H4 (cell line): ENCODE results near the gene LRP3. TPM values are rescaled to one million over a fixed set of nuclear protein-coding genes. Genes with fewer than 3 reads are reported as not detected.
A peak's percentile ranks its signal among the peaks of the same experiment; 100 is the strongest.
"Not testable (repeated sequence)": the region's sequence is repeated elsewhere in the genome, so short reads cannot be mapped to it uniquely, and the experiment has no call there.

Experiments
- DNase-seq: peaks from one replicate; pipeline ENCODE4 v3.0.0-alpha.2; 2015; ENCODE audit warnings: low spot score
- total RNA-seq: library from RNA; depleted of rRNA; stranded (reverse); fragments of >200 nt; shearing (Covaris generic); gene quantifications from 2 replicates; pipeline ENCODE4 v1.2.3, GENCODE V29; 2014

LRP3 gene
- total RNA-seq, 1 experiment from 2014 or later, result 11.7 TPM

DNA sequence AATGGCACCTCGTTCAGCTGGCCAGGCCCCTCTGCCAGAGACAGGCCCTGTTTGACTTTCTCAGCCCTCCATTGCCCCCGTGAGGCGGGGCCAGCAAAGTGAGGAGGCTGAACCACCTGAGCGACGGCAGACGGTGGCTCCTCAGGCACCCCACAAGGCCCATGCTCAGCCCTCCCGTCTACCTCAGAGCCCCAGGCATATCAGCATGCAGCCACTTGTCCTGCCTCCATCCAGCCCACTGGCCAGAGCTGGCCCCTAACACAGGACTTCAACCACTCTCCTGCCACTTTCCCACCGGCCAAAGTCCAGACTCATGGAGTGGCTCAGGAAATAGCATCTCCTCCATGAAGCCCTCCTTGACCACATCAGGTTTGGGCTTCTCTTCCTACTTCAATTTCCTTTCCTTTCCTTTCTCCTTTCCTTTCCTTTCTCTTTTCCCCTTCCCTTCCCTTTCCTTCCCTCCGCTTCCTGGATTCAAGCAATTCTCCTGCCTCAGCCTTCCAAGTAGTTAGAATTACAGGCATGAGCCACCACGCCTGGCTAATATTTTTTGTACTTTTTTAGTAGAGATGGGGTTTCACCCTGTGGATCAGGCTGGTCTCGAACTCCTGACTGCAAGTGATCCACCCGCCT is 22.2 kb downstream of the LRP3 start:
- DNase-seq, result no peak

DNA sequence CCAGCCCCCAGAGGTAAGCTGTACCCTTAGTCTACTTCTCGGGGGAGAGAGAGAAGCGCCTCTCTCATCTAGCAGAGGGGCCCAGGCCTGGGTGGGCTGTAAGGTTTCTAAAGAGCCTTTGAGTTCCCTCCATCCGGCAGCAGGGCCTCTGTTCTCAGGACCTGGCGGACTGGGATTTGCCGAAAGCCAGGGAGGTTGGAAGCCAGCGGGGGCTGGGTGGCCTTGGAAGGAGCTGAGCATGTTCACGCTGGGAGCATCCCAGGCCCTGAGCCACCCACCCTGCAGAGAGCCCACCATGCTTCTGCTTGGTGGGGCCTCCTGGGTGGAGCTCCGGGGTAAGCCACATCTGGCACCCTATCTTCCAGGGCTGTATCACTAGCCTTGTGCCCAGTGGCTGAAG is 23.8 kb downstream of the LRP3 start:
- no peak for DNase-seq

DNA sequence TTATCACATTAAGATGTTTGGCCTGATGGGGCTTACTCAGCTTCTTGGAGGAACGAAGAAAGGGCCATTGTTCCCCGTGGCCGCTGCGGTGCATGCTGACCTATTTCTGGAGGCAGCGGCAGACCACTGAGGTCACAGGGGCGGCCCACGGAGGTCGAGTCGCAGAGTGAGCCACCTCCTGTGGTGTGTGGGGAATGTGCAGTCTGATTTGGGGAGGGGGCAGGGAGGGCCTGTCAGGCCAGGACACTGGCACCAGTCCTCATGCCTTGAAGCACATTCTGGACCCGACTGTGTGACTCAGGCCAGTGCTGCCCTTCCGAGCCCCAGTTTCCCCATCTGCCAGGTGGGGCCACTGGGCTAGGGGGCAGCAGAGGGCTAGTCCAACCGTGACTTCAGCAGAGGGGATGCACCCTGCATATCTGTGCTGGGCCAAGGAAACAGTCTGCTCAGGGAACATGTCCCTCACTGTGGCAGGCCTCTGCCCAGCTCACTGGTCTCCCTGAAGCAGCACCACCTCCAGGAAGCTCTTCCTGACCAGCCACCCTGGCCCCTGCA is 25.2 kb downstream of the LRP3 start:
- no peak for DNase-seq

DNA sequence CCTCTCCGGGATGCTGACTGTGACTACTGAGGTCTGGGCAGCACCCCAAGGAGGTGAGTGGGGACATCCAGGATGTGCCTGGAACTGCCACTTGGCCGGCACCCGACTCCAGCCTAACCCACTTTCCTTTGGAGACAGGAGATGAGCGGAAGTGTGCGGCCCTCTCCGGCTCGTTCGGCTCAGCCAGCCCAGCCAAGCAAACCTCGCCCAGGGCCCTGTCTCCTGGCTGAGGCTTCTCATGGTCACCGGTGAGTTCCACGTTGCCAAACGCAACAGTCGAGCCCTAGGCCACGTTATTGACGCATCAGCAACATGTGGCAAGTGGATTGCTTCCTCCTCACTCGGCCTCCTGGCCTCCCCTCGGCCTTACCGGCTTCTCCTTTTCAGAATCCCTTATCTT is 26.0 kb downstream of the LRP3 start:
- no peak for DNase-seq

DNA sequence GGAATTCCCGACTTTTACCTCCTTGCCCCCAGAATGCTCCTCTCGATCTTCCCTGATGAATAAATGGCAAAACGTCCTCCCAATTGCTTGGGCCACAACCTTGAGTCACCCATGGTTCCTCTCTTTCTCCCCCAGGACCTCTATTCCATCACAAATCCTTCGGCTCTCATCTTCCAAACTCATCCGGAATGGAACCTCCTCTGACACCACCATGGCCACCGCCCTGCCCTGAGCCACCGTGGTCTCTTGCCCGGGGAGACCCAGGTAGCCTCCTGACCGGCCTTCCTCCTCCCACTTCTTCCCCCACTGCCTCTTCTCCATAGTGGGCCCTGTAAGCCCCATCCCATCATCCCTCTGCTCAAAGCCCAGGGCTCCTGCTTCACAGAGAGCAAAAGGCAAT is 26.6 kb downstream of the LRP3 start:
- DNase-seq, result no peak

DNA sequence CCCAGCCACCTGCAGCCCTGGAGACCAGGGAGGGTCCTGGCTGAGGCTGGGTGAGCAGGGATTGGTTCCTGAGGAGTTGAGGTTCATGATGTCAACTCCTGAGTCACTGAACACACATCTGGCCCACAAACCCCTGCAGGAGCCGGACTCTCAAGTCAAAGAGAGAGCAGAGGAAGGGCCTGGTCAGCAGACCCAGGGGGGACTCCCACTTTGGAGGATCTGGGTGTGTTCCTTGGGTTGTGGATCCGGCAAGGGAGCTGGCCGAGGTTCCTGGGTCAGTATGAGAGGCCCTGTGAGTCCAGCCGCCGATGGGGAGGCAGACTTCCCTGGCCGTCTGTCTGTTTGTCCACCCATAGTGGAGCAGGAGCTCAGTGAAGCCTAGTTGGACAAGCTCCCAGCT is 27.5 kb downstream of the LRP3 start:
- no peak for DNase-seq

GRCh38 chr19:33222255-33222654 is 28.1 kb downstream of the LRP3 start:
- DNase-seq, result not testable (repeated sequence)

- DNase-seq, result no peak
Measured at GRCh38 chr19:33224694-33225457, 30.7 kb downstream of the LRP3 start.

- DNase-seq, result no peak
Measured at GRCh38 chr19:33225458-33225926, 31.4 kb downstream of the LRP3 start, which contains the start of gene SLC7A10. SLC7A10 (minus strand) TSS chr19:33225850; CDS start chr19:33225703, 147 bp downstream.

DNA sequence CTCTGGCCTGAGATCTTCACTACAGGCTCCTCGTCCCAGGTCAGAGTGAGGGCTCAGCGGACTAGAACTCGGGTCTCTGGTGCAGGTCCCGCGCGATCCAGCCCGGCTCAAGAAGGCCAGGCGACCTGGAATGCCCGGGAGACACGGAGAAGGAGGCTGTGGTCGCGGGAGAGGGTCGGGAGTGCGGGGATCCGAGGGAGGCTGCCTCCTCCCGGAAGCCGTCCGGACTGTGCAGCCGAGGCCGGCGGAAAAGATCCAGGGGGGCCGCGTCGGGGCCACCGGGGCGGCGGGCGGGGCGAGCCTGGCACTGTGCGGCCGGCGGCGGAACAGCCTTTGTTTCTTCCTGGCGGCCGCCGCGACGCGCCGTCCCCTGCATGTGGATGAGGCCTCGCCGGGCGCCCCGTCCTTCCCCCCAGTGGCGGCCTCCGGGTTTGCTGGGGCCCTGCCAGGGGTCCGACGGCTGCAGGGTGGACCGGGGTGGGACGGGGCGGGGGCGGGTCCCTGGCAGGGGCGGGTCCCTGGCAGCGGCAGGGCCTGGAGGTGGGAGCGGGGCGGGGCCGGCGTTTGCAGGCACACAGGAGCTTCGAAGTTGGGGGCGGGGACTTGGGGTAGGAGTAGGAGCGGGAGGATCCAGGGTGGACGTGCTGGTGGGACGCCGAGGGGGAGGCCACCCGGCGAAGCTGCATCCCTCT is 32.6 kb downstream of the LRP3 start:
- DNase-seq, result no peak

DNA sequence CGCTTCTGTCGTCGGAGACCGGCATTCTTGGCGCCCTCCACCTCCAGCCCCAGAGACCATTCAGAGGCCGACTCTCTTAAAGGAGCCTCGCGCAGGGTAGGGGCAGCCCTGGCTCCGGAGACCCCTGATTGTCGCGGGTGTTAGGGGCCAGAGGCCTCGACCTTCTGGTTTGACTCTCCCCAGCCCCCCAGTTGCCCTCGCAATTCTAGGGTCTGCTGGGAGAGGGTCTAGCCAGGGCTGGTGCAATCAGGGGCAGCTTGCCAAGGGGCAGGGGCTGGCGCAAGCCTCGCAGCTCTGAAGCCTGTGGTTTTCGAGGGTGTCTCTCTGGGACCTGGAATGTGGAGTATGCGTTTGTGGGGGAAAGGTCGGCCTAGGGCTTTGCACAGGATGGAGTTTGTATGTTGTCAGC is 33.1 kb downstream of the LRP3 start:
- no peak for DNase-seq

- no peak for DNase-seq
Measured at GRCh38 chr19:33227870-33228599, 33.9 kb downstream of the LRP3 start.

- DNase-seq, result no peak
Measured at GRCh38 chr19:33229962-33230361, 35.8 kb downstream of the LRP3 start.

DNA sequence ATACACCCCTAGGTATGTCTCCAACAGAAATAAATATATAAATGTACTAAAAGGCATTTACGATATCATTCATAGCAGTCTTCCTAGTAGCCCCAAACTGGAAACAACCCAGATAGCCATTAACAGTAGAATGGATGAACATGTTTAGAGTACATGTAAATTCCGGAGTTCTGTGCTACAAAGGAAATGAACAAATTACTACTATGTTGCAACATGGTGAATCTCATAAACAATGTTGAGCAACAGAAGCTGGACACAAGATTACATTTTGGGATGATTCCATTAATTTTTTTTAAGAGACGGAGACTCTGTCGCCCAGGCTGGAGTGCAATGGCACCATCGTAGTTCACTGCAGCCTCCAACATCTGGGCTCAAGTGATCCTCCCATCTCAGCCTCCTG is 37.4 kb downstream of the LRP3 start:
- DNase-seq, result no peak

- DNase-seq, result no peak
Measured at GRCh38 chr19:33232656-33233055, 38.5 kb downstream of the LRP3 start.

- DNase-seq, result no peak
Measured at GRCh38 chr19:33233056-33233873, 39.1 kb downstream of the LRP3 start.

GRCh38 chr19:33234092-33234491 is 40.0 kb downstream of the LRP3 start:
- DNase-seq, result no peak

DNA sequence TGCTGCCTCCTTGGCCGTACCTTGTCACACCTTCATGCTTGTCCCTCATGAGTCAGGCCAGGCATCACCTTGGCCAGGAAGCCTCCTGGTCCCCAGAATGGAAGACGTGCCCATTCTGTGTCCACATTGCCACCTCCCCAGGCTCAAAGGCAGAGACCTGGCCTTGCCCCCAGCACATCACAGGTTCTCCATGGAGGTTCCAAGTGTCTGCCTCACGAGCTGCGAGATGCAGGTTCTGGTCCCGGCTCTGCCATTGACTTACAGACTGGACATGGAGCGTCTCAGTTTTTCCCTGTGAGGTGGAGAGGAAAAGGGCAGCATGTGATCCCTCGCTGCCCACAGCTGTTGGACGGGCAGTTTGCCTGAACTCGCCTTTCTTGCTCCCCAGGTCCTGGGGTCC is 40.6 kb downstream of the LRP3 start:
- DNase-seq, result no peak

DNA sequence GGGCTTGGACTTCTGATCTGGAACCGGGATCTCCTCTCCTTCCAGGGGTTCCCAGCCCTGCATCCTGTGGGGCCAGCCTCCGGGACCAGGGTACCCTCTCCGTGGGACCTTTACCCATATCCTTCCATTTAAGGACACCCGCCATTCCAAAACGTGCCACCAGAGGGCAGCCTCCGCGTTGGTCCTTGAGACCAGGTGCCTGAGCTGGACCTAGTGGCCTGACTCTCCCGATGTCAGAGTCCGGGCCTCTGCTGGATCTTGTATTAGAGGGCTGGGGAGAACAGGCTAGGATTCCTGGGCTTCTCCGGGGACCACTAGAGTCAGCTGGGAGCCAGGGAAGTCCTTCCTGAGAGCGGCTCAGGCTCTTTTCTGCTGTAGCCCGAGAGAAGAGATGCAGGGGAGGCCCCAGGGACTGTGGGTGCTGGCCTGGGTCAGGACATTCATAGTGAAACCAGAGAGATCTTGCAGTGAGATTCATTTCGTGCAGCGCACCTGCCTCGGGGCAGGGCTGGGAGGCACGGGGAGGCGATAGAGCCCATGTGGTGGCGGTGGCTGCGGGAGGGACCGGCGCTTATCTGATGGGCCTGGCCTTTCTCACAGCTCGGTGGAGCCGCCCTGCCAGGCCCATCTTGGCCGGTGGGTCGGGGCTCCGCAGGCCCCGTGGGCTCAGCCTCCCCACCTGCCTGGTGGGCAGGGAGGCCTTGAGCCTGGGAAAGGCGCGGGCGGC is 41.3 kb downstream of the LRP3 start:
- DNase-seq, result peak; percentile 76

DNA sequence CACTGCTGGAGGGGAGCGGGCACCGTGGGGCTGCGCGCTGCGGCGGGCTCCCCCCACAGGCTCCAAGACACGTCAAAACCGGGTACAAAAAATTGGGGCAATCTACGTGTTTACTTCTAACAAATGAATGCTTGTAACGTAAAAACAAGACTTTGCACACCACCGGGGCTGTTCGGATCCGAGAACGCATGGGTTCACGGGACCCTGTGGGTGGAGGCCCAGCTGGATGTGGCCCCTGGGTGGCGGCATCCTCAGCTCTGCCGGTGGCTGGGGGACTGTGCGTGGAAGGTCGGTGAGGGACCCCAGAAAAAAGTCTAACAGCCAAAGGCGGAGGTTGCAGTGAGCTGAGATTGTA is 41.8 kb downstream of the LRP3 start:
- no peak for DNase-seq
